ENCODE data around the gene CST8. TPM values are rescaled to one million over a fixed set of nuclear protein-coding genes. Genes with fewer than 3 reads are reported as not detected.

The CST8 gene
- polyA plus RNA-seq, 1 donor, result not detected

- no peak overlapping the region for H3K27ac ChIP-seq (ENCODE audit: low read length)
- H3K36me3 ChIP-seq (ENCODE audit: control insufficient read depth, insufficient read depth, low read length), result no peaks in the 10 kb centered on the region
- H3K27me3 ChIP-seq (ENCODE audit: control insufficient read depth, insufficient read depth, low read length), result no peaks in the 10 kb centered on the region
- H3K9me3 ChIP-seq (ENCODE audit: control insufficient read depth, low read depth, low read length), result no peaks in the 10 kb centered on the region
- no peak overlapping the region for H3K4me3 ChIP-seq (ENCODE audit: low read length)
- DNase-seq, result no peak
- no CpG with 5 or more reads among the region's 4 CpGs for WGBS (ENCODE audit: insufficient coverage, low lambda C conversion rate)
- H3K4me1 ChIP-seq (ENCODE audit: control insufficient read depth, insufficient read depth, low read length), result no peaks in the 10 kb centered on the region
Measured at GRCh38 chr20:23517719-23518118, 26.8 kb downstream of the CST8 start.

- Histone ChIP-seq H3K9me3 (ENCODE audit: control insufficient read depth, low read depth, low read length) (no peaks in the 10 kb centered on the region), H3K4me3 (ENCODE audit: low read length) (no peak overlapping the region)
Measured at GRCh38 chr20:23519556-23519955, 28.6 kb downstream of the CST8 start.

GRCh38 chr20:23520185-23520584 is 29.3 kb downstream of the CST8 start:
- H3K9me3 ChIP-seq (ENCODE audit: control insufficient read depth, low read depth, low read length), result no peaks in the 10 kb centered on the region
- no peaks in the 10 kb centered on the region for H3K27me3 ChIP-seq (ENCODE audit: control insufficient read depth, insufficient read depth, low read length)
- no peak overlapping the region for H3K27ac ChIP-seq (ENCODE audit: low read length)
- WGBS (ENCODE audit: insufficient coverage, low lambda C conversion rate), result no CpG with 5 or more reads among the region's 2 CpGs
- no peaks in the 10 kb centered on the region for H3K36me3 ChIP-seq (ENCODE audit: control insufficient read depth, insufficient read depth, low read length)
- no peak overlapping the region for H3K4me3 ChIP-seq (ENCODE audit: low read length)
- no peaks in the 10 kb centered on the region for H3K4me1 ChIP-seq (ENCODE audit: control insufficient read depth, insufficient read depth, low read length)
- peak in 1 of 2 donors; percentile 59 for DNase-seq

More at GRCh38 chr20:23519556-23519955, 28.6 kb downstream of the CST8 start:
- Histone ChIP-seq H3K27ac (ENCODE audit: low read length) (no peak overlapping the region), H3K4me1 (ENCODE audit: control insufficient read depth, insufficient read depth, low read length) (no peaks in the 10 kb centered on the region), H3K27me3 (ENCODE audit: control insufficient read depth, insufficient read depth, low read length) (no peaks in the 10 kb centered on the region), H3K36me3 (ENCODE audit: control insufficient read depth, insufficient read depth, low read length) (no peaks in the 10 kb centered on the region)
- DNase-seq, result no peak
- WGBS (ENCODE audit: insufficient coverage, low lambda C conversion rate), result 80% methylated on average over 2 of the region's 6 CpGs

- 42% methylated on average over 2 of the region's 10 CpGs for WGBS (ENCODE audit: insufficient coverage, low lambda C conversion rate)
- H3K4me1 ChIP-seq (ENCODE audit: control insufficient read depth, insufficient read depth, low read length), result no peaks in the 10 kb centered on the region
- H3K36me3 ChIP-seq (ENCODE audit: control insufficient read depth, insufficient read depth, low read length), result no peaks in the 10 kb centered on the region
- no peak overlapping the region for H3K4me3 ChIP-seq (ENCODE audit: low read length)
- peaks cover 2% of the 10 kb centered on the region for H3K9me3 ChIP-seq (ENCODE audit: control insufficient read depth, low read depth, low read length)
- DNase-seq, result no peak
- no peaks in the 10 kb centered on the region for H3K27me3 ChIP-seq (ENCODE audit: control insufficient read depth, insufficient read depth, low read length)
- no peak overlapping the region for H3K27ac ChIP-seq (ENCODE audit: low read length)
Measured at GRCh38 chr20:23524146-23524545, 33.2 kb downstream of the CST8 start.

- no peak overlapping the region for H3K4me3 ChIP-seq (ENCODE audit: low read length)
- peaks cover 2% of the 10 kb centered on the region for H3K9me3 ChIP-seq (ENCODE audit: control insufficient read depth, low read depth, low read length)
- no peaks in the 10 kb centered on the region for H3K4me1 ChIP-seq (ENCODE audit: control insufficient read depth, insufficient read depth, low read length)
- no peaks in the 10 kb centered on the region for H3K27me3 ChIP-seq (ENCODE audit: control insufficient read depth, insufficient read depth, low read length)
- WGBS (ENCODE audit: insufficient coverage, low lambda C conversion rate), result 100% methylated on average over 1 of the region's 1 CpG
- no peak for DNase-seq
- H3K36me3 ChIP-seq (ENCODE audit: control insufficient read depth, insufficient read depth, low read length), result no peaks in the 10 kb centered on the region
- no peak overlapping the region for H3K27ac ChIP-seq (ENCODE audit: low read length)
Measured at GRCh38 chr20:23526850-23527249, 35.9 kb downstream of the CST8 start.

GRCh38 chr20:23528867-23529431 is 38.0 kb downstream of the CST8 start:
- no CpG with 5 or more reads among the region's 1 CpG for WGBS (ENCODE audit: insufficient coverage, low lambda C conversion rate)
- no peak overlapping the region for H3K27ac ChIP-seq (ENCODE audit: low read length)

GRCh38 chr20:23530937-23531567 is 40.1 kb downstream of the CST8 start:
- H3K36me3 ChIP-seq (ENCODE audit: control insufficient read depth, insufficient read depth, low read length), result no peaks in the 10 kb centered on the region
- no peak for DNase-seq
- no peaks in the 10 kb centered on the region for H3K27me3 ChIP-seq (ENCODE audit: control insufficient read depth, insufficient read depth, low read length)
- H3K4me3 ChIP-seq (ENCODE audit: low read length), result no peak overlapping the region
- no peaks in the 10 kb centered on the region for H3K4me1 ChIP-seq (ENCODE audit: control insufficient read depth, insufficient read depth, low read length)
- no peak overlapping the region for H3K27ac ChIP-seq (ENCODE audit: low read length)
- H3K9me3 ChIP-seq (ENCODE audit: control insufficient read depth, low read depth, low read length), result peaks cover 2% of the 10 kb centered on the region
- no CpG with 5 or more reads among the region's 1 CpG for WGBS (ENCODE audit: insufficient coverage, low lambda C conversion rate)

More at GRCh38 chr20:23528867-23529431, 38.0 kb downstream of the CST8 start:
- H3K36me3 ChIP-seq (ENCODE audit: control insufficient read depth, insufficient read depth, low read length), result no peaks in the 10 kb centered on the region
- H3K27me3 ChIP-seq (ENCODE audit: control insufficient read depth, insufficient read depth, low read length), result no peaks in the 10 kb centered on the region
- no peak for DNase-seq
- H3K4me1 ChIP-seq (ENCODE audit: control insufficient read depth, insufficient read depth, low read length), result no peaks in the 10 kb centered on the region
- peaks cover 2% of the 10 kb centered on the region for H3K9me3 ChIP-seq (ENCODE audit: control insufficient read depth, low read depth, low read length)
- H3K4me3 ChIP-seq (ENCODE audit: low read length), result no peak overlapping the region

- no peaks in the 10 kb centered on the region for H3K36me3 ChIP-seq (ENCODE audit: control insufficient read depth, insufficient read depth, low read length)
- no CpG with 5 or more reads among the region's 1 CpG for WGBS (ENCODE audit: insufficient coverage, low lambda C conversion rate)
- H3K9me3 ChIP-seq (ENCODE audit: control insufficient read depth, low read depth, low read length), result peaks cover 2% of the 10 kb centered on the region
- no peak for DNase-seq
- H3K4me3 ChIP-seq (ENCODE audit: low read length), result no peak overlapping the region
- no peaks in the 10 kb centered on the region for H3K4me1 ChIP-seq (ENCODE audit: control insufficient read depth, insufficient read depth, low read length)
- H3K27ac ChIP-seq (ENCODE audit: low read length), result no peak overlapping the region
- H3K27me3 ChIP-seq (ENCODE audit: control insufficient read depth, insufficient read depth, low read length), result no peaks in the 10 kb centered on the region
Measured at GRCh38 chr20:23532533-23532932, 41.6 kb downstream of the CST8 start.

- H3K27ac ChIP-seq (ENCODE audit: low read length), result no peak overlapping the region
- peaks cover 2% of the 10 kb centered on the region for H3K9me3 ChIP-seq (ENCODE audit: control insufficient read depth, low read depth, low read length)
- no peaks in the 10 kb centered on the region for H3K27me3 ChIP-seq (ENCODE audit: control insufficient read depth, insufficient read depth, low read length)
- DNase-seq, result no peak
- no peaks in the 10 kb centered on the region for H3K4me1 ChIP-seq (ENCODE audit: control insufficient read depth, insufficient read depth, low read length)
- no peak overlapping the region for H3K4me3 ChIP-seq (ENCODE audit: low read length)
- no peaks in the 10 kb centered on the region for H3K36me3 ChIP-seq (ENCODE audit: control insufficient read depth, insufficient read depth, low read length)
Measured at GRCh38 chr20:23533161-23533560, 42.2 kb downstream of the CST8 start.

GRCh38 chr20:23534801-23535593 is 44.1 kb downstream of the CST8 start:
- Histone ChIP-seq H3K27ac (ENCODE audit: low read length) (no peak overlapping the region), H3K36me3 (ENCODE audit: control insufficient read depth, insufficient read depth, low read length) (no peaks in the 10 kb centered on the region), H3K9me3 (ENCODE audit: control insufficient read depth, low read depth, low read length) (no peaks in the 10 kb centered on the region), H3K27me3 (ENCODE audit: control insufficient read depth, insufficient read depth, low read length) (no peaks in the 10 kb centered on the region), H3K4me1 (ENCODE audit: control insufficient read depth, insufficient read depth, low read length) (no peaks in the 10 kb centered on the region), H3K4me3 (ENCODE audit: low read length) (no peak overlapping the region)
- no peak for DNase-seq
- WGBS (ENCODE audit: insufficient coverage, low lambda C conversion rate), result no CpG with 5 or more reads among the region's 20 CpGs
